ENCODE data around the gene GRAMD2B.

Gene GRAMD2B

DNA sequence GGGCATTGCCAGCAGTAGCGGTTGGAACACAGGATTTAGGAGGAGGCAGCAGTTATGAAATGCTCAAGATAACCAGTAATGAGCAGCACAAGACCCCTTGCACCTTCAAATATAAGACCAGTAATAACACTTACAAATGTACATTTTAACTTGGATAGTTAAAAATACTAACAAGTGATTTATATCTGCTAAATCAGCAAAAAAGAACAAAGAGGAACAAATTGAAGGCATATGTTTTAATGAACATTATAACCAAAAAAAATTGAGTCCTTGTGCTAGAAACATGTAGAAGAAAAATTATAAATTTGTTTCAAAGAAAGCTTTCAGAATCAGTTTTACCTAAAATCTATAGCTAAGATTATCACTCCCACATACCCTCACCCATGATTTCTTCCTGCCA, 119.8 kb downstream of the GRAMD2B start:
- no peak for DNase-seq (ENCODE audit: low spot score)

DNA sequence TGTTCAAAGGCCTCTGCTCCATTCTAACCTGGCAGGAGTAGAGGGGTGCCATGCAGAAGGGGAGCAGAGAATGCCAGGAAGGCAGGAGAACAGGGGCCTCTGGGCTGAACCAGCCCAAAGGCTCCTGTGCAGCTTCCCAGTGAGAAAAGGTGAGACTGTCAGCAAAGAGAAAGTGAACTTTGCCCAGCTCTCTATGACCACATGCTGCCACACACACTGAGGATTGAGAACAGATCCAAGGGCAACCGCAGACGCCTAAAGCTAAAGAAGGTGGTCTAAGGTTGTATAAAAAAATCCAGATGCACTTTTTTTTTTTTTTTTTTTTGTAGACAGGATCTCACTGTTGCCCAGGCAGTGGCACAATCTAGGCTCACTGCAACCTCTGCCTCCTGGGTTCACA, 120.5 kb downstream of the GRAMD2B start:
- DNase-seq (ENCODE audit: low spot score), result no peak
